Measurements from ENCODE around the gene COL4A2.

DNA sequence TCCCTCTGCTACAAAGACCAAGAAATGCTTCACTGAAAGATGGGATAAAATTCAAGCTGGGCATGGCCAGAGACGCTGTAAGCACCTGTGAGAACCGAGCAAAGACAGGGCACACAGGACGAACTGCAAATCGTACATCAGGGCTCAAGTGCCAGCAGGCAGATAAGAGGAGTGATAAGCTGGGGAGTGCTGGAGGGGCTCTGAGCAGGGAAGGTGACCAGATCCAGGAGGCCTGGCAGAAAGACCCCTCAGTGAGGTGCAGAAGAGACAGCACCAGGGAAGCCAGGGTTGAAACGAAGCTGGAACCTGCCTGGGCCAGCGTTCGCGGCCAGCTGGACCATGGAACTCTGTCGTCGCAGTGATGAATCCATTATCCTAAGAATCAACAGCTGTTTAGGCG is 244.2 kb downstream of the COL4A2 start:
- no peak for TF ChIP-seq YY1 (IDR thresholded peaks at IDR 0.05; ENCODE audit: insufficient read depth, insufficient read length)
- TF ChIP-seq ZNF274 (IDR thresholded peaks at IDR 0.05; ENCODE audit: low read depth, low read length) = no peak
